Measurements from ENCODE around the gene PGLYRP4.

- TF ChIP-seq, protein P1, sequence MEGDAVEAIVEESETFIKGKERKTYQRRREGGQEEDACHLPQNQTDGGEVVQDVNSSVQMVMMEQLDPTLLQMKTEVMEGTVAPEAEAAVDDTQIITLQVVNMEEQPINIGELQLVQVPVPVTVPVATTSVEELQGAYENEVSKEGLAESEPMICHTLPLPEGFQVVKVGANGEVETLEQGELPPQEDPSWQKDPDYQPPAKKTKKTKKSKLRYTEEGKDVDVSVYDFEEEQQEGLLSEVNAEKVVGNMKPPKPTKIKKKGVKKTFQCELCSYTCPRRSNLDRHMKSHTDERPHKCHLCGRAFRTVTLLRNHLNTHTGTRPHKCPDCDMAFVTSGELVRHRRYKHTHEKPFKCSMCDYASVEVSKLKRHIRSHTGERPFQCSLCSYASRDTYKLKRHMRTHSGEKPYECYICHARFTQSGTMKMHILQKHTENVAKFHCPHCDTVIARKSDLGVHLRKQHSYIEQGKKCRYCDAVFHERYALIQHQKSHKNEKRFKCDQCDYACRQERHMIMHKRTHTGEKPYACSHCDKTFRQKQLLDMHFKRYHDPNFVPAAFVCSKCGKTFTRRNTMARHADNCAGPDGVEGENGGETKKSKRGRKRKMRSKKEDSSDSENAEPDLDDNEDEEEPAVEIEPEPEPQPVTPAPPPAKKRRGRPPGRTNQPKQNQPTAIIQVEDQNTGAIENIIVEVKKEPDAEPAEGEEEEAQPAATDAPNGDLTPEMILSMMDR (IDR thresholded peaks at IDR 0.05; ENCODE audit: low read length): no peak
- TF ChIP-seq EZH2 (IDR thresholded peaks at IDR 0.05; ENCODE audit: borderline replicate concordance, low read length): no peak
Observed at GRCh38 chr1:153372571-153372970, 23.9 kb upstream of the PGLYRP4 start.

Data from OCI-LY1 (cell line).